ENCODE results near the gene PGM2. TPM values are rescaled to one million over a fixed set of nuclear protein-coding genes. Genes with fewer than 3 reads are reported as not detected.

The PGM2 gene
- 10 to 100 TPM; 18.7 to 31.9 (median 27.1) TPM for total RNA-seq
- 48.1 TPM for total RNA-seq (2013)

DNA sequence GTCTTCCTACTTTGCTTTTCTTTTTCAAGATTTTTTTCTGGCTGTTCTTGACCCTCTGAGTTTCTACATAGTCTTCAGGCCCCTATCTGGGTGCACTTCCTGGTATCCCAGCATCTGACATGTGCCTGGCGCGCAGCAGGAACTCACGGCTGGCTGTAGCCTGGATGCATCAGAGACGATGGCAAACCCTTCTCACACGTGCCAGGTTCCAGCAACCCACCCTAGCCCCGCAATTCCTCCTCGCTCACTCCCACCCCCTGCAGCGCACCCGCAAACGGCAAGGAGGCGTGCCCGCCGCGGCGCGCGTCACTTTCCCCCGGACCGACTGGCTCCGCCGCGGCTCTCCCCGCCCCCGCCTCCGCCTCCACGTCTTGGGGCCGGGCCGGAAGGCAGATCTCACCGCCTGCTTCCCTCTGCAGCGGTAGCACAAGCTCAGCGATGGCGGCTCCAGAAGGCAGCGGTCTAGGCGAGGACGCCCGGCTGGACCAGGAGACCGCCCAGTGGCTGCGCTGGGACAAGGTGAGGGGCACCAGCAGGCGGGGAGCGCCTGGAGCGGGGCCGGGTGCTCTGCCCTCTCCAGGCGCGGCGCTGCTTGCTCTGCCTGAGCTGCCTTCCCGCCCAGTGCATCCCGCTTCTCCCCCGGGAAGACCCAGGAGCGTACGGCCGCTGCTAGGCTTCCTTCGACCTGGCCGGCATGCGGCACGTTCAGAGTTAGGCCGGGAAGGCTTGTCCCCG lies at the start of gene PGM2:
Gene PGM2 (plus strand): TSS at position 392 of the 735 bp plus-strand sequence. CDS start 47 bp downstream, at position 439.
- H3K36me3 Mint-ChIP-seq = peaks cover 12% of the 10 kb centered on the region
- Histone ChIP-seq H3K36me3 (ENCODE audit: control insufficient read depth, insufficient read depth, low read length) (peaks cover 11% of the 10 kb centered on the region), H3K27me3 (ENCODE audit: control insufficient read depth, insufficient read depth, low read length) (no peaks in the 10 kb centered on the region), H3K4me3 (ENCODE audit: low read length) (peak within 1 kb of the TSS; percentile 95), H3K27ac (ENCODE audit: low read length) (peak within 1 kb of the TSS; percentile 69), H3K4me1 (ENCODE audit: control insufficient read depth, insufficient read depth, low read length) (peaks cover 14% of the 10 kb centered on the region), H3K9me3 (ENCODE audit: control insufficient read depth, insufficient read depth, low read length) (no peaks in the 10 kb centered on the region)
- TF ChIP-seq, protein P1, sequence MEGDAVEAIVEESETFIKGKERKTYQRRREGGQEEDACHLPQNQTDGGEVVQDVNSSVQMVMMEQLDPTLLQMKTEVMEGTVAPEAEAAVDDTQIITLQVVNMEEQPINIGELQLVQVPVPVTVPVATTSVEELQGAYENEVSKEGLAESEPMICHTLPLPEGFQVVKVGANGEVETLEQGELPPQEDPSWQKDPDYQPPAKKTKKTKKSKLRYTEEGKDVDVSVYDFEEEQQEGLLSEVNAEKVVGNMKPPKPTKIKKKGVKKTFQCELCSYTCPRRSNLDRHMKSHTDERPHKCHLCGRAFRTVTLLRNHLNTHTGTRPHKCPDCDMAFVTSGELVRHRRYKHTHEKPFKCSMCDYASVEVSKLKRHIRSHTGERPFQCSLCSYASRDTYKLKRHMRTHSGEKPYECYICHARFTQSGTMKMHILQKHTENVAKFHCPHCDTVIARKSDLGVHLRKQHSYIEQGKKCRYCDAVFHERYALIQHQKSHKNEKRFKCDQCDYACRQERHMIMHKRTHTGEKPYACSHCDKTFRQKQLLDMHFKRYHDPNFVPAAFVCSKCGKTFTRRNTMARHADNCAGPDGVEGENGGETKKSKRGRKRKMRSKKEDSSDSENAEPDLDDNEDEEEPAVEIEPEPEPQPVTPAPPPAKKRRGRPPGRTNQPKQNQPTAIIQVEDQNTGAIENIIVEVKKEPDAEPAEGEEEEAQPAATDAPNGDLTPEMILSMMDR (IDR thresholded peaks at IDR 0.05) = no peak
- intact Hi-C loops (cut with micrococcal nuclease) = loop anchor here (1.0 to 2.0 kb wide), 2 partner anchors 64 to 140 kb away; partner anchors contain the start of genes RELL1 and TBC1D1
- under 1% methylated on average over 57 of the region's 57 CpGs for WGBS (ENCODE audit: insufficient coverage)
- H3K27ac Mint-ChIP-seq = peak within 1 kb of the TSS; percentile 84 to 93
- peaks cover 40 to 46% of the 10 kb centered on the region in 2 donors for H3K4me1 Mint-ChIP-seq
- no peaks in the 10 kb centered on the region for H3K9me3 Mint-ChIP-seq
- no peaks in the 10 kb centered on the region for H3K27me3 Mint-ChIP-seq (ENCODE audit: low read depth in 2 of 2)
- ATAC-seq (peak; percentile 97 to 99 (median 99)), DNase-seq (peak; percentile 85 to 93)
- peak within 1 kb of the TSS; percentile 95 for H3K4me3 Mint-ChIP-seq

DNA sequence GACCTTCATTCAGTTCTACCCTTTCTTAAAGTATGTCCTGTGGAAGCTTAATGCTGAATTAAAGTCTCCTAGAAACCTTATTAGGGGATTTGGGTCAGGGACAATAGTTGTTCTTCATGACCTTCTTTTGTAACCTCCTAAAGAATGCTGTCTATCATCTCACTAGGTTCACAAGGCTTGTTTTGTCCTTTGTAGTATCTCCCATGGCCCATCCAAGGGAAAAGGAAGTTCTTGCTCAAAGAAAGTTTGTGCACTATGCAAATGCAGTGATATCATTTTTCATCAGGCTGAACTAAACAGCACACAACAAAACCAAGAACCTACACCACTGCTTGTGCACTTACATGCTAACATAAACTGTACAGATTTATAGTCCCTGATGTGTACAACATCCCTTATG lies 46.6 kb upstream of the PGM2 start:
- Histone ChIP-seq H3K27me3 (ENCODE audit: control insufficient read depth, insufficient read depth, low read length) (no peaks in the 10 kb centered on the region), H3K4me1 (ENCODE audit: control insufficient read depth, insufficient read depth, low read length) (peaks cover 3% of the 10 kb centered on the region), H3K9me3 (ENCODE audit: control insufficient read depth, insufficient read depth, low read length) (no peaks in the 10 kb centered on the region), H3K36me3 (ENCODE audit: control insufficient read depth, insufficient read depth, low read length) (no peaks in the 10 kb centered on the region), H3K4me3 (ENCODE audit: low read length) (no peak overlapping the region), H3K27ac (ENCODE audit: low read length) (no peak overlapping the region)
- Mint-ChIP-seq H3K27me3 (ENCODE audit: low read depth in 2 of 2) (no peaks in the 10 kb centered on the region), H3K27ac (peak overlapping the region; percentile 70 to 75), H3K4me1 (peaks cover 14% of the 10 kb centered on the region in 2 donors), H3K36me3 (no peaks in the 10 kb centered on the region), H3K4me3 (no peak overlapping the region), H3K9me3 (no peaks in the 10 kb centered on the region)
- TF ChIP-seq, protein P1 (IDR thresholded peaks at IDR 0.05) = no peak
- DNase-seq (peak in 1 of 2 donors; percentile 8), ATAC-seq (no peak)
- intact Hi-C loops (cut with micrococcal nuclease) = no loop called here

DNA sequence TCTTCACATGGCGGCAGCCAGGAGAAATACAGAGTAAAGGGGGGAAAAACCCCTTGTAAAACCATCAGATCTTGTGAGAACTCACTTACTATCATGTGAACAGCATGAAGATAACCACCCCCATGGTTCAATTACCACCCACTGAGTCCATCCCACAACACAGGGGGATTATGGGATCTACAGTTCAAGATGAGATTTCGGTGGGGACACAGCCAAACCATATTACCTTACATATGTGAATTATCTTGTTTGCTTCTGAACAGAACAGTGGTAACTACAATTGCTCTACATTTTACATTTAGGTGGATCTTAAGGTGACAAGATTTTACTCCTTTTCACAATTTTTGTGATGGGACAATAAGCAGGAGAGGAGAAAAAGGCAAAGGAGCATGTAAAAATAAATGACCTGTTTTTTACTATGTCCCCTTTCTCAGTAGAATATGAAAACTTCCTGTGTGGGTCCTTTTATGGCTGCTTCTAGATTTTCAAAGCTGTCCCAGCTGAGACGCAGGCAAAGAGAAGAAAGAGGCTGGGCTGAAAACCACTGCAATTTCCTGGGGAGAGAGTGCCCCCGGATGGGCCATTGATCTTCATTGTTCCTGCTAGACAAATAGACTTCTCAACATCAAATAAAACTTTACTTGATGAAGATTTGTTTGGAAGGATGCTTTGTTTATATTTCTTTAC lies 45.9 kb upstream of the PGM2 start:
- no peaks in the 10 kb centered on the region for H3K36me3 ChIP-seq (ENCODE audit: control insufficient read depth, insufficient read depth, low read length)
- H3K27me3 ChIP-seq (ENCODE audit: control insufficient read depth, insufficient read depth, low read length) = no peaks in the 10 kb centered on the region
- H3K4me3 ChIP-seq (ENCODE audit: low read length) = no peak overlapping the region
- TF ChIP-seq, protein P1 (IDR thresholded peaks at IDR 0.05) = no peak
- Mint-ChIP-seq H3K4me1 (peaks cover 14% of the 10 kb centered on the region in 2 donors), H3K9me3 (no peaks in the 10 kb centered on the region), H3K27me3 (ENCODE audit: low read depth in 2 of 2) (no peaks in the 10 kb centered on the region), H3K36me3 (no peaks in the 10 kb centered on the region), H3K27ac (peak overlapping the region; percentile 70 to 75), H3K4me3 (no peak overlapping the region)
- DNase-seq (peak in 1 of 2 donors; percentile 83), ATAC-seq (peak in 2 of 3 donors; percentile 46 to 78)
- no peaks in the 10 kb centered on the region for H3K9me3 ChIP-seq (ENCODE audit: control insufficient read depth, insufficient read depth, low read length)
- WGBS (ENCODE audit: insufficient coverage) = 50% methylated on average over 2 of the region's 4 CpGs
- H3K4me1 ChIP-seq (ENCODE audit: control insufficient read depth, insufficient read depth, low read length) = peaks cover 3% of the 10 kb centered on the region
- intact Hi-C loops (cut with micrococcal nuclease) = loop anchor here (1.0 kb wide), 1 partner anchor 177 kb away; no protein-coding TSS in a partner anchor
- no peak overlapping the region for H3K27ac ChIP-seq (ENCODE audit: low read length)

Data from natural killer cell (primary cell).